Head of caudate nucleus (tissue), 42 donors: ENCODE data around the gene STPG3.
"Not testable (repeated sequence)": the region's sequence is repeated elsewhere in the genome, so short reads cannot be mapped to it uniquely, and the experiment has no call there.

Source experiments
- DNase-seq, 42 donors: peaks; one replicate each; pipeline versions ENCODE4 v3.0.0 to v3.0.0-alpha.2; 2020 to 2021; ENCODE audit warnings: mixed read lengths in 7 of 42
- intact Hi-C: fragments of 100-400 bp; cut with DNase I; formaldehyde crosslinking; loops from one replicate; pipeline ENCODE4 v1.15.0; 2022

Gene STPG3

DNA sequence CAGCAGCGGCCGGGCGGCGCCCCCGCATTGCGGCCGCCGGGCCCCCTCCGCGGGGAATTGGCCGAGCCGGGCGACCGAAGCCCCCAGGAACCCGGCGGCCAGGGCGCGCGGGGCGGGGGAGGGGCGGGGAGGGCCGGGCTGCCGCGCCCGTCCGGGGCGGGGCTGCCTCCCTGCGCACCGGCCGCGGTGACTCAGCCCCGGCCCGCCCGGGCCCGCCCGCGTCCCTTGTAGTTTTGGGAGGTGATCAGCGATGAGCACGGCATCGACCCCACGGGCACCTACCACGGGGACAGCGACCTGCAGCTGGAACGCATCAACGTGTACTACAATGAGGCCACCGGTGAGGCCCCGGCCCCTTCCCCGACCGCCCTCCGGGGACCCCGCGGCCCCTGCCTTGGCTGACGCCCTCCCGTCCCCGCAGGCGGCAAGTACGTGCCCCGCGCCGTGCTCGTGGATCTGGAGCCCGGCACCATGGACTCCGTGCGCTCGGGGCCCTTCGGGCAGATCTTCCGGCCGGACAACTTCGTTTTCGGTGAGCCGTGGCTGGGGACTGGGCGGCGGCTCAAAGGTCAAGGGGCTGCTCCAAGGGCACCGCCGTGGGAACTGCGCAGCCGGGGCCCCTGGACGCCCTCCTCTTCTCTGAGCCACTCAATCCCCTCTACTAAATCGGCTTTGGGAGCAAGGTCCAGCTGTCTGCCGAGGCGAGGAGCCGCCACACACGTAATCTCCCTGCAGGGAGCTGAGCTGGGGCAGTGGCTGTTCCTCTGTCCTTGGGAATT, 9.4 kb upstream of the STPG3 start:
- intact Hi-C loops = loop anchor here (2.0 kb wide), 1 partner anchor 13 kb away; the partner anchor contains the start of gene NELFB
- DNase-seq = peak in 33 of 42 donors; percentile 37 to 83 (median 58)

DNA sequence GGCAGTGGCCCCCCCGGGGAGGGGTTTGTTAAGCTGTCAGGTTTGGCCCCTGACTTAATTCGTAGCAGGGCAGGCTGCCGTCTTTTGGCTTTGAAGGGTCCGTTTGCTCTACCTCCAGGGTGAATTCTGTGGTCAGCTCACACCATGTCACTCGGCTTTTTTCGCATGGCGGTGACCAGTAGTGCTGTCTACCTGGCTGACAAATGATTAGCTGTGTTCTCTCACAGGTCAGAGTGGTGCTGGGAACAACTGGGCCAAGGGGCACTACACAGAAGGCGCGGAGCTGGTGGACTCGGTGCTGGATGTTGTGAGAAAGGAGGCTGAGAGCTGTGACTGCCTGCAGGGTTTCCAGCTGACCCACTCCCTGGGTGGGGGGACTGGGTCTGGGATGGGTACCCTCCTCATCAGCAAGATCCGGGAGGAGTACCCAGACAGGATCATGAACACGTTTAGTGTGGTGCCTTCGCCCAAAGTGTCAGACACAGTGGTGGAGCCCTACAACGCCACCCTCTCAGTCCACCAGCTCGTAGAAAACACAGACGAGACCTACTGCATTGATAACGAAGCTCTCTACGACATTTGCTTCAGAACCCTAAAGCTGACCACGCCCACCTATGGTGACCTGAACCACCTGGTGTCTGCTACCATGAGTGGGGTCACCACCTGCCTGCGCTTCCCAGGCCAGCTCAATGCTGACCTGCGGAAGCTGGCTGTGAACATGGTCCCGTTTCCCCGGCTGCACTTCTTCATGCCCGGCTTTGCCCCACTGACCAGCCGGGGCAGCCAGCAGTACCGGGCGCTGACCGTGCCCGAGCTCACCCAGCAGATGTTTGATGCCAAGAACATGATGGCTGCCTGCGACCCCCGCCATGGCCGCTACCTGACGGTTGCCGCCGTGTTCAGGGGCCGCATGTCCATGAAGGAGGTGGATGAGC, 8.6 kb upstream of the STPG3 start:
- DNase-seq = no peak
- intact Hi-C loops = no loop called here

DNA sequence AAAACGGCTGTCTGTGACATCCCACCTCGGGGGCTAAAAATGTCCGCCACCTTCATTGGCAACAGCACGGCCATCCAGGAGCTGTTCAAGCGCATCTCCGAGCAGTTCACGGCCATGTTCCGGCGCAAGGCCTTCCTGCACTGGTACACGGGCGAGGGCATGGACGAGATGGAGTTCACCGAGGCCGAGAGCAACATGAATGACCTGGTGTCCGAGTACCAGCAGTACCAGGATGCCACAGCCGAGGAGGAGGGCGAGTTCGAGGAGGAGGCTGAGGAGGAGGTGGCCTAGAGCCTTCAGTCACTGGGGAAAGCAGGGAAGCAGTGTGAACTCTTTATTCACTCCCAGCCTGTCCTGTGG, 7.8 kb upstream of the STPG3 start:
- DNase-seq, intact Hi-C loops: not testable (repeated sequence)

DNA sequence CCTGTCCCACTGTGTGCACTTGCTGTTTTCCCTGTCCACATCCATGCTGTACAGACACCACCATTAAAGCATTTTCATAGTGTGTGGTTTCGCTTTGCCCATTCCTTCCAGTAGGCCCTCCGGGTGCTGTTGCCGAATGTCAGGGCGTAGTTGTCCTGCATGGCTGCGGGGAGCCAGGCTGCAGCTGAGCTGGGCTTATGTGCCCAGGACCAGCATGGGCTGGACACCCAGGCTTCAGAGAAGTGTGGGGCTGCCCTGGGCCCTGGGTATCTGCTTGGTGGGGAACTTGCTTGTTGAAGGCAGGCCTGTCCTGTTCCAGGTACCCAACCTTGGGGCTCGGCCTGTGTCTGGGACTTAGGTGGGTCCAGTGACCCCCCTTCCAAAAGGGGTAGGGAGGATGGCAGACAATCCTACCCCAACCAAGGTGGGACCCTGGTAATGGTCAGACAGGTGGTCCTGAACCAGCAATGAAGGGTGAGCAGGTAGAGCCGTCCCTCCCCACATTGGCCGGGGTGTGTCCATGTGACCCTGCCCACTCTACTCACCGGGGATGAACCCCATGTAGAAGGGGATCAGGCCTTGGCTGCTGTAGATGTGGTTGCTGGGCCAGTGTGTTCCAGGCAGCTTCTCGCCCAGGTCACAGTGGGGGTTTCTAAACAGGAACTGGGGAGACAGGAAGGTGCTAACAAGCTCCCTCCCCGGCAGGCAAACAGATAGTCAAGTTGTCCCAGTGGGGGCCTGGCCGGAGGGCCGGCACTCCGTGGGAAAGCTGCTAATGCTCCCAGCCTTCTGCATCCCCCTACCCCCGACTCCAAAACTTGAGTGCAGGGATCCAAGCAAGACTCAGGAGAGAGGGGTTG, 7.2 kb upstream of the STPG3 start:
- DNase-seq = no peak

DNA sequence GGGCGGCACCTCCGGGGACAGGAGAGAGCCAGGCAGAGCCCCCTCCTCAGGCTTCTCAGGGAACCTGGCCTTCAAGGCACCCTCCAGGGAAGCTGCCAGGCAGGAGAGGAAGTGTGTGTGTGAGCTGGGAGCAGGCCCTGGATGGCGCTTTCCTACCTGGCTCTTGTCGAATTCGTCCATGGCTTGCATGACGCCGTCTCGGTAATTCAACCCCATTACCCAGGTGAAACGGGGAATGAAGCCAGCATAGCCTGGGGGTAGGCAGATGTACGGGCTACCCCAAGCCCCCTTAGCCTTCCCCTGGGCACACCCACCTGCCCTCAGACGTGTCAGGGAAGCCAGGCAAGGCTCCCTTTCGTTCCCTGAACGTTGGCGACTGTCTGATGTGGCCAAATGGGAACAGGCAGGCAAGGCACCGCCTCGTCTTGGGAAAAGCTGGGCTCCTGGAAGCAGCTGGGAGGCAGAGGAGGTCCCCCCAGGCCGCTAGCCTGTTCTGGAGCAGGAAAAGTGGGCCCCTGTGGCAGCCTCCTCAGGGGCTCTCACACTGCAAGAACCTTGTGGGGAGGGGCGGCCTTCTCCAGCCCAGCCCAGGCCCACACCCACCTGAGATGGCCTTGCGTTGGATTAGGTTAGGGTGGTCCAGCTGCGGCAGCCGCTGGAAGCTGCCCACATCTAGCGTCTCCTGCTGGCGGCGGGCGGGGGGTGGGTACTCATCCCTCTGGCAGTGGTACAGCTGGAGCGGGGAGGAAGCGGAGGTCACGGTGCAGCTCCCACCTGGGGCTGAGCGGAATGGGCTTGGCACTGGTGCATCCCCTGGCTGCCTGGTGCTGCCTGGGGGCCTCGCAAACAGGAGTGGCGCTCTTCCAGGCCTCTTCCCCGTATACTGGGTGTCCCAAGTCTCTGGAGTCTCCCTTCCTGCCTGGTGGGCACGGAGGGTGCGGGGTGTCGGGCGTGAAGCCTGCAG, 6.3 kb upstream of the STPG3 start:
- DNase-seq = no peak
- intact Hi-C loops = no loop called here

More for the DNA sequence above, 7.2 kb upstream of the STPG3 start:
- intact Hi-C loops = no loop called here

DNA sequence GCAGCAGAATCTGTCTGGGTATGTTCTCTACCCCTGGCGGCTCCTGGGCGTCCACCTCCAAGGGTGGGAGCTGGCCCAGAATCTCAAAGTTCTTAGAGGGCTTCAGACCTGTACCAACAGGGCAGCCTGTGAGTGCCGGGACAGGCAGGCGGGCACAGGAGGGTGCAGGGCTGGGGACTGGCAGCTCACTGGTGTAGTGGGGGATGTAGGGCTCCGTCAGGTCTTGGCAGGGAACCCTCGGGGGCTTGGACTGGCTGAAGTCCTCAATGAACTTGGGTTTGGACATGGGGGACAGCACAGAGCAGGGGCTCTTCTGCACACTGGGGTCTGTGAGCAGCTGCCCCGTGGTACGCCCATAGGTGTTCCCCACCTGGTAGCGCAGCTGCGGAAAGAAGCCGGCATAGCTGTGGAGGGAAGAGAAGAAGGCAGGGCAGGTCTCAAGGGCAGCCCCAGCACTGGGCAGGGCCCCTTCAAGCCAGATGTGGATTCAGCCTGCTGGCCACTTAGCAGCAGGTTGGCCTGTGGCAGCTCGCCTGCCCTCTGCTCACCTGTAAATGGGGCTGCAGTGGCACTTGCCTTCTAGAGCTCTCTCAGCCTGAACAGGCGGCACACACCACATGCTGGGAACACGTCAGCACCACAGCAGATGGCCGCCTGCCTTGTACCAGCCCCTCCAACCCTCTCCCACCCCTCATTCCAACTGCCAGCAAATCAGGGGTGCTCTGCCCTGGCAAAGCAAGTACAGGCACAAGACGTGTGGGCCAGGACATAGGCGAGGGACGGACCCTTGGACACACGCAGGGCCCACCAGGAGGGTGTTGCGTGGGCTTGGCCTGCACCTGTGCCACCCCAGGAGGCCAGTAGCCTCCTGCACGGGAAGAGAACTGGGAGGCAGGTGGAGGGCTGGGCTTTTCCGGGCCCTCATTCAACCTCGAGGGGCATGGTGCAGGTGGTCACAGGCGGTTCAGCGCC, 5.3 kb upstream of the STPG3 start:
- no peak for DNase-seq
- intact Hi-C loops = no loop called here

DNA sequence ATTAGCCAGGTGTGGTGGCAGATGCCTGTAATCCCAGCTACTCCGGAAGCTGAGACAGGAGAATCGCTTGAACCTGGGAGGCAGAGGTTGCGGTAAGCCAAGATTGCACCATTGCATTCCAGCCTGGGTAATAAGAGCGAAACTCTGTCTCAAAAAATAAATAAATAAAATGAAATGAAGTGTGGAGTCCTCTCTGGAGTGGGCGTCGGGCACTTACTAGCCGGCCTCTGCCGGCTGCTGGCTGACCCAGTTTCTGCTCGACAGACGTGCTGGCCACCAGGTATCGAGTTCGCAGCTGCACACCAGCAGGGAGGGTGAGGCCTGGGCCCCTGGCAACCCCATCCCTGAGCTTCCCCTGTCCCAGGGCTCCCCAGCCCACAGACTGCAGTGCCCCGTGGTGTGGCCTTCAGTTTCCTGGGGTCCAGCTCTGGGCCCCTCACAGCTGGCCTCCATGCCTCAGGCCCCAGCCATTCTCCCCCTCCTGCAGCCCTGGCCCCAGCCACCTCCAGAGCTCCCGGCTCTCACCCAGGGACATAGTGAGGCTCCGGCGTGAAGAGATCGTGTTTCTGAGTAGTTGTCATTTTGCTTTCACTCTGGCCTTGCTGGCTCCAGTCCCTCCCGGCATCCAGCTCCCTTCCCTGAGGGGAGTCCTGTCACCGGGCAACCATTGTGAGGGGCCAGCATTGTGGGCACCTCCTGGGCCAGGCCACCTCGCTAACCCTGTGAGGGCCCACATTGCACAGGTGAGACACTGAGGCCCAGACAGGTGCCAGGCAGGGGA, 3.8 kb upstream of the STPG3 start:
- intact Hi-C loops = no loop called here
- no peak for DNase-seq

DNA sequence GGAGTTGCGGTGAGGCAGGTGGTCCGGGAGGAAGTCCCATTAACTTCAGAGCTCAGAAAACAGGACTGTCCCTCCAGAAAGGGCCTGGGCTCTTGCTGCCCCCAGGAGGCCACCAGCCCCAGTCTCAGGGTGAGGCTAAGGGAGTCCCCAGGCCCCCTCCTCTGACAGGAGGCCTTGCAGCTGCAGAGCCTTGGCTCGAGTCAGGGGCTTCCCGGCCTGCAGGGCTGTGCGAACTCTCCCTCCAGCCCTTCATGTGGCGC, 3.2 kb upstream of the STPG3 start:
- no peak for DNase-seq
- intact Hi-C loops = no loop called here

DNA sequence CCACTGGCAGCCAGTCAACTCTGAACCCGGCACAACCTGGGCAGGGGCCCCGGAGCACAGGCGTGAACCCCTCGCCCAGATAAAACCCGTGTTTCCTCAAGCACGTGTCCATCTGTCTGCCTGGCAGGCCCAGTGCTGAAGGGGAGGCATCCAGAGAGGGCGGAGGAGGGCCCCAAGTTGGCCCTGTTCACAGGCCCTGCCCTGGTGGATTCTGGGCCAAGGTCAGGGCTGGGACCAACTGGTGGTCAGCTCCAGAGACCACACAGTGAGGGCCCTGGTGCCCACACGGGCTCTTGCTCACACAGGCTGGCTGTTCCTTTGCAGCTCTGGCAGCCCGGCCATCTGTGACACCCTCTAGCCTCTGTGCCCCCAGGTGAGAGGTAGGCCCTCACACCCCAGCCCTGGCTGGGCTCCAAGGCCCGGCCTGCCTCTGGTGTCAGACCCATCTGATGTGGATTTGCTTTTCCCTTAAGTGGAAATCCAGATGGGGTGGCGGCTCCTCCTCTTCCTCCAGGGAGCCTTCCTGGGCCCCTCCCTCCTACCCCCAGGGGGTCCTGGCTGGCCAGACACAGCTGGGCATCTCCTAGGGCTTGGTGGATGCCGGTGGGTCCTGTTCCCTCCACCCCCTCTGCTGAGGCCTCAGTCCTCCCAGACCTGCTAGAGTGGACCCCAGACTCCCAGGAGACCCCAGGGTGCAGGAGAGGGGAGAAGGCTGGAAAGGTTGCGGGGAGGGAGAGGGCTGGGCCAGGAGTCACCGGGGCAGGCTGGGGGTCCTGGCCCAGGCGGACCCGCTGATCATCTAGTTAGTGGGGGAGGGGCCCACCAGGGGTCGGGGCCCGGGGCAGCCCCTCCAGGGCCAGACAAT, 525 bp upstream of the STPG3 start:
- no peak for DNase-seq
- intact Hi-C loops = no loop called here

DNA sequence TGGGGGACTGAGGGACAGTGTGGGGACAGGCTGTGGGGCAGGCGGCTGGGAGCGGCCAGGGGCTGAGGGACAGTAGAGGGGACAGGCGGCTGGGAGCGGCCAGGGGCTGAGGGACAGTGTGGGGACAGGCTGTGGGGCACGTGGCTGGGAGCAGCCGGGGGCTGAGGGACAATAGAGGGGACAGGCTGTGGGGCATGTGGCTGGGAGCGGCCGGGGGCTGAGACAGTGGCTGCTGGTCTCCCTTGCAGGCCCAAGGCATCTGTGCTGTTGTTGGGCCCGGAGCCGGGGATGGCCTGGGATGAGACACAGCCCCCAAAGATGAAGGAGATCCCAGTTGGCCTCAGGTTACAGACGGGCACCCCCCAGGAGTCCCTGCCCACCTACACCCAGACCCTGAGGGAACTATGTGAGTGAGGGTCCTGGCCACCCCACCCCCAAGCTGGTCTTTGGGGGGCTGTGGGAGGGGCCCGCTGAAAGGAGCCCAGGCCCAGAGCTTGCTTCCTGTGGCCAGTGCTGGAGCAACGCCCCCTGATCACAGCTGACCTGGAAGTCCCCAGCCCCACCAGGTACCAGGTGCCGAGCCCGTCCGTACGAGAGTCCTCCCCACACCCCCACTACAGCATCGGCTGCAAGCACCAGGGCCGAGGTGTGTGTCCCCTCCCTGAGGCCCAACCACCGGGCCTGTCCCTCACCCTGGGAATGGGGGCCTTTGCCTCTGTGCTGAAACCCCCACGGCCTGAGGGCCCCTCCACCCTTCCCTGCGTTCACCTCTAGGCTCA, 593 bp downstream of the STPG3 start:
- no peak for DNase-seq
- intact Hi-C loops = no loop called here

DNA sequence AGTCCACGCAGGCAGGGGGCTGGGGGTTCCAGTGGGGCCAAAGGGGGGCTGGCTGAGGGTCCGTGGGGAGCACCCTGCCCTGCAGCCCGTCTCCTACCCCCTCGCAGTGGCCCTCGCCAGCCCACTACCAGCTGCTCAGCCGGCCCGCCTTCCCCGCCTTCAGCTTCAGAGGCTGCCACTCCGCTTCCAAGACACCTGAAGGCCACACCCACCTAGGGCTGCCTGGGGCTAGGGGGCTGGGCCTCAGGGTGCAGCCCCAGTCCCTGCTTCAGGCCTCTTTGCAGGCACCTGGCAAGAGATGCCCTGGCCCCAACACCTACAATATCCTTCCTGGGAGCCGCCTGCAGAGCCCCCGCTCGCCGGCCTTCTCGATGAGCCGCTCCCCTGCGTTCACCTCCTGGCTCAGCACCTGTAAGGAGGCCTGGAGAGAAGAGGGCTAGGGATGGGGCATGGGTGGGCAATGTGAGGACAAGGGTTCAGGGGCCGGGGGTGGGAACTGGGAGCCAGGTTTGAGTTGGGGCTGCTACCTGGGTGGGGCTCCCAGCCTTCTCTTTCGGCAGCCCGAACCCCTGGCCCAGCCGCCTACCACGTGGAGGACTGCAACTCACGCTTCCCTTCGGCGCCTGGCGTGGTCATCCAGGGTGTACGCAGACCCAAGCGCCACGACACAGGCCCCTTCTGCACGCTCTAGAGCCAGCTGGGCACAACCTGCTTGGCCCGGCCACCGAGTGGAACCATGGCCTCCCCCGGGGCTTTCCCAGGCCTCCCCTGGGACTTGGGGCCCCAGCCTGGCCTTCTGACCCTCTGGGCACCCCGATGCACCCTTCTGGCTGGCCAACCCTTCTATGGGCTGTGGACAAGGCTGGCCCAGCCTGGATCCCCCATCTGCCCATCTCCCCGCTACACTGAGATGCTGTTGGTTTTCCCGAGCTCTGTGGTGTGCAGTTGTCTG, 1.7 kb downstream of the STPG3 start:
- intact Hi-C loops = no loop called here
- no peak for DNase-seq

DNA sequence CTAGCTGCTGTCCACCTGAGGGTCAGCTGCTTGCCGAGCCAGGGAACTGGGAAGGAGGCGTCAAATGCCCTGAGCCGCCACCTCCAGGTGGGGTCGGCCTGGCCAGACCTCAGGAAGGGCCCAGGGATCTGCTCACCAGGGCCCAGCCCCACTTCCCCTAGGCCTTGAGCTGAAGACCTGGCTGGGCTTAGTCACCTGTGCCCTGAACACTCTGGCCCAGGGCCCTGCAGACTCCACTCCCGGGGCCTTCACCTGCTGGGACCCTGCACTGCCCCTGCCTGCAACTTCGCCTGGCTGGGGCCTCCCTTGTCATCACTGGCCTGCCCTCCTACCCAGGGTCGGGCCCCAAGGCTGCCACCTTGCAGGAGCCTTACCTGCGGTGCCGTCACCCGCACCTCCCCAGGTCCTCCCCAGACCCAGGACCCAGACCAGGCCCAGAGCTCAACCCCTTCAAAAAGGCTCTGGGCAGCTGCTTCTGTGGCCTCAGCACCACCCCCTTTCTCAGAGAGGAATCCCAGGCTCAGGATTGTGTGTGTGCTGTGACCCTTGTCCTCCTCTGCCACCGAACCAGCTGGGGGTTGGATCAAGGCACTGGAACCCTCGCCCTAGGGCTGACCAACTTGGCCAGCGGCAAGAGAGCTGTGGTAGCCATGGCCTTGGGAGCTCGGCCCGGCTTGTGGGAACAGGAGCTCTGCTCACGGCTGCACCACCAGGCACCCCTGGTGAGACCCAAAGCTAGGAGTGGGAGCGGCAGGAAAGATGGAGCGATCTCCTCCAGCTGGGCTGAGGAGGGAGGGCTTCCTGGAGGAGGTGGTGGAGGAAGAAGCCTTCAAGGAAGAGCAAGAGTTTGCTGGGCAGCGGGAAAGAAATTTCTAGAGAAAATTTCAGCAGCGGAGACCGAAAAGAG, 2.9 kb downstream of the STPG3 start:
- peak in 2 of 42 donors; percentile 5 to 17 for DNase-seq
- intact Hi-C loops = loop anchor here (2.0 kb wide), 1 partner anchor 13 kb away; the partner anchor contains the start of gene TUBB4B
